ENCODE measurements around the gene B2M.
A peak's percentile ranks its signal among the peaks of the same experiment; 100 is the strongest.
"Not testable (repeated sequence)": the region's sequence is repeated elsewhere in the genome, so short reads cannot be mapped to it uniquely, and the experiment has no call there.

The B2M gene

GRCh38 chr15:44711096-44711742 is at the start of gene B2M, which contains the start of gene PATL2:
Gene B2M (plus strand): TSS chr15:44711517. CDS start chr15:44711547, 30 bp downstream.
Gene PATL2 (minus strand): TSS chr15:44711323. CDS start chr15:44676490, 34,833 bp downstream.
- FAIRE-seq = peak; percentile 63
- DNase-seq (ENCODE audit: insufficient read length, low spot score) = peak; percentile 92

- DNase-seq (ENCODE audit: insufficient read length, low spot score) = no peak
- no peak for FAIRE-seq
These were observed 49.7 kb upstream of the B2M start for GRCh38 chr15:44661576-44661975.

- no peak for FAIRE-seq
- DNase-seq (ENCODE audit: insufficient read length, low spot score) = peak; percentile 50
These were observed 48.6 kb upstream of the B2M start for GRCh38 chr15:44662478-44663409.

- FAIRE-seq = peak; percentile 97
- peak; percentile 93 for DNase-seq (ENCODE audit: insufficient read length, low spot score)
These were observed 47.7 kb upstream of the B2M start, which contains the start of gene SPG11 for GRCh38 chr15:44663410-44664308. Gene SPG11 (minus strand): TSS chr15:44663662. CDS start chr15:44663647, 15 bp downstream.

GRCh38 chr15:44666210-44667038 is 44.9 kb upstream of the B2M start:
- FAIRE-seq (no peak), DNase-seq (ENCODE audit: insufficient read length, low spot score) (no peak)

- FAIRE-seq (no peak), DNase-seq (ENCODE audit: insufficient read length, low spot score) (no peak)
These were observed 44.3 kb upstream of the B2M start for GRCh38 chr15:44667039-44667360.

GRCh38 chr15:44668921-44669320 is 42.4 kb upstream of the B2M start:
- FAIRE-seq = no peak

GRCh38 chr15:44670087-44670950 is 41.0 kb upstream of the B2M start:
- FAIRE-seq (no peak), DNase-seq (ENCODE audit: insufficient read length, low spot score) (no peak)

More at GRCh38 chr15:44668921-44669320, 42.4 kb upstream of the B2M start:
- no peak for DNase-seq (ENCODE audit: insufficient read length, low spot score)

GRCh38 chr15:44673639-44674038 is 37.7 kb upstream of the B2M start:
- FAIRE-seq = no peak
- no peak for DNase-seq (ENCODE audit: insufficient read length, low spot score)

- no peak for DNase-seq (ENCODE audit: insufficient read length, low spot score)
- no peak for FAIRE-seq
These were observed 35.4 kb upstream of the B2M start for GRCh38 chr15:44675911-44676310.

GRCh38 chr15:44676676-44677075 is 34.6 kb upstream of the B2M start:
- DNase-seq (ENCODE audit: insufficient read length, low spot score) = no peak
- FAIRE-seq = no peak

GRCh38 chr15:44682211-44682610 is 29.1 kb upstream of the B2M start:
- FAIRE-seq (no peak), DNase-seq (ENCODE audit: insufficient read length, low spot score) (no peak)

GRCh38 chr15:44682809-44683682 is 28.3 kb upstream of the B2M start:
- not testable (repeated sequence) for FAIRE-seq; DNase-seq (ENCODE audit: insufficient read length, low spot score)

GRCh38 chr15:44689318-44689717 is 22.0 kb upstream of the B2M start:
- not testable (repeated sequence) for FAIRE-seq; DNase-seq (ENCODE audit: insufficient read length, low spot score)

- not testable (repeated sequence) for FAIRE-seq; DNase-seq (ENCODE audit: insufficient read length, low spot score)
These were observed 21.1 kb upstream of the B2M start for GRCh38 chr15:44690245-44690644.

GRCh38 chr15:44692659-44693058 is 18.7 kb upstream of the B2M start:
- FAIRE-seq = no peak

GRCh38 chr15:44694416-44694815 is 16.9 kb upstream of the B2M start:
- no peak for DNase-seq (ENCODE audit: insufficient read length, low spot score)
- no peak for FAIRE-seq

More at GRCh38 chr15:44692659-44693058, 18.7 kb upstream of the B2M start:
- no peak for DNase-seq (ENCODE audit: insufficient read length, low spot score)

GRCh38 chr15:44695294-44695693 is 16.0 kb upstream of the B2M start:
- DNase-seq (ENCODE audit: insufficient read length, low spot score) (no peak), FAIRE-seq (no peak)
